HUDEP-2 (cell line): ENCODE data around the gene TMA7.

Experiments used
- DNase-seq, 76 experiments: peaks; one replicate each; lab custom pipeline; 2025; ENCODE audit not compliant: unreplicated experiment in 76 of 76; lab: John Stamatoyannopoulos, UW

The TMA7 gene

DNA sequence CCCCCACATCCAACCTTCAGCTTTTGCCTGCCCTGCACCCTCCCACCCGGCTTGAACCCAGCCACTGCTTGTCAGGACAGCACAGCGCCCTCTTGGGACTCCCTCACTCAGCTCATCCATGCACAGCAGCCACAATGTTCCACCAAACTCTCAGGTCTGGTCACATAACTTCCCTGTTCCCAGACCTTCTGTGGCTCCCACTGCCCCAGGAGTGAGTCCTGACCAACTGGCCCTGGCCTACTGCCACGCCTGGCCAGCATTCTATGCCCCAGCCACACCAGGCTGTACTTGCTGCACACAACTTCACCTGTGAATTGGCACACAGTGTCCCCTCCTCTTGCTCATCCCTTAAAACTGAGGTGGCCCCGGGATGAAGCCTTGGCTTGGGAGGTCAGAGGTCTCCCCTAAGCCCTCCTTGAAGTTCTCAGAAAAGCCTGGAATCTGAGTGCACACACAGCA lies 31.2 kb upstream of the TMA7 start:
- DNase-seq: peak in 3 of 76 experiments; percentile 4 to 13 (median 8)

DNA sequence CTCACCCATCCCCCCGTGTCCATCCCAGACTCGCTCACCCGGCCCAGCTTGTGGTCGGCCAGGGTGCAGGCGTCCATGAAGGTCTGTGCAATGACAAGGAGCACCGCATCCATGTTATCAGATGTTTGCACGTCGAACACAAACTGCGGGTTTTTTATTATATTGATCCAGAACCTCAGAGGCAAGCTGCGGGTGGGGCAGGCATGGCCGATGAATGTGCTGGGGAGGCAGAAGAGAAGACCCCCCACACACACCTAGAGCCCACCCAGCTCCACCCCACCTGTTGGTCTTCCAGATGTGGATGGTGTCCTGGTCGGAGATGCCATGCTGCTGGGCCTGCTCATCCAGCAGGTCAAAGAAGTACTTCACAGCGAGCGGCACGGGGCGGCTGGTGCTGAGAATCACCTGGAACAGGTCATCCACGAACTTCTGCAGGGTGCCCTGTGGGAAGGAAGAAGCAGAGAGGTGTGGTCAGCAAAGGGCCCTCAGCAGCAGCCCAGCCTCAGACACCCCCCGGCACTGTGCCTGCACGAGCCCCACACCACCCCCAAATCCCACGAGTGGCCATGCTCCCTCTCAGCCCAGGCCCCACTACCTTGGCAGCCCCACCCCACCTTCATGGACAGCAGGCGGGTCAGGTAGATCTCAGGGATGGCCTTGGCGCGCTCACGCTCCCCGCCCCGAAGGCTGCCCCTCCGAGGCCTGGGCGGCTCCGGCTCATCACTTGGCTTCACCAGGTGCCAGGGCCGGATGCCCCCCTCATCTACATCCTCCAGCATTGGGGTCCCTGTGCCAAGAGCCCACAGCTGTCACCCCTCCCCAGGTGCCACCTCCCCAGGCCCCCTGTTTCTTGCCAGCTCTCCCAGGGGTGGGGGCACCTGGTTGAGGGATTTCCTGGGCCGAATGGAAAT lies 30.5 kb upstream of the TMA7 start:
- DNase-seq: no peak

DNA sequence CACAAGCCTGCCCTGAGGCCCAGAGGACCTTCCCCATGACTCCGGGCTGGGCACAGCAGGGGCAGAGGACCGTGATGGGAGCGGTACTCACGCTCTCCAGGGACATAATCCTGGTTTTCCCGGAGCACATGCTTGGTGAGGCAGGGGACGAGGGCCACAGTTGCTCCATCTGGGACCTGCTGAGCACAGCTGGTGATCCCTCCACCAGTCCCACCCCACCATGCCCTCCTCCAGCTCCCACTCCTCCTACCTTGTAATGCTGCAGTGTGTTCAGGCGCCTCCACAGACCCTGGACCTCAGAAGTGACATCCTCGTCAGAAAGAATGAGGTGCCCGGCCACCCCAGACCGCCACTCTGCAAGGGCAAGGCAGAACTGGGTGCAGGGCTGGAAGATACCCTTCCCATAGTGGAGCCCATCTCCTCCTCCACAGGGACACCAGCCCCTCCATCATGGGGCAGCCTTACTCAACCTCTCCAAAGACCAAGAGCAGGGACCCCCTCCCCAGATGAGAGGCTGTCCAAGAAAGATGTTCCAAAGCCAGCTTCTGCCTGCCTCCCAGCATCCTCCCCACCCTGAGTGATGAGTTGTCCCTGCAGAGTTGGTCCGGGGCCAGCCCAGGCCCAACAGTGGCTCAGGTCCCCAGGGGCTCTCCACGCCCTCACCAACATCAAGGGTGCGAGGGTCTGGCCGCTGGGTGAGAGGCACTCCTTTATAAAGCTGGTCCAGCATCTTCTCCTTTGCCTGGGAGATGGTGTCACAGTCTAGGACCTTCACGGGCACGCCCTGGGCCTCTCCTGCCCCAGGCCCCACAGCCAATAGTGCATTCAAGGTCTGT lies 29.6 kb upstream of the TMA7 start:
- DNase-seq: no peak

DNA sequence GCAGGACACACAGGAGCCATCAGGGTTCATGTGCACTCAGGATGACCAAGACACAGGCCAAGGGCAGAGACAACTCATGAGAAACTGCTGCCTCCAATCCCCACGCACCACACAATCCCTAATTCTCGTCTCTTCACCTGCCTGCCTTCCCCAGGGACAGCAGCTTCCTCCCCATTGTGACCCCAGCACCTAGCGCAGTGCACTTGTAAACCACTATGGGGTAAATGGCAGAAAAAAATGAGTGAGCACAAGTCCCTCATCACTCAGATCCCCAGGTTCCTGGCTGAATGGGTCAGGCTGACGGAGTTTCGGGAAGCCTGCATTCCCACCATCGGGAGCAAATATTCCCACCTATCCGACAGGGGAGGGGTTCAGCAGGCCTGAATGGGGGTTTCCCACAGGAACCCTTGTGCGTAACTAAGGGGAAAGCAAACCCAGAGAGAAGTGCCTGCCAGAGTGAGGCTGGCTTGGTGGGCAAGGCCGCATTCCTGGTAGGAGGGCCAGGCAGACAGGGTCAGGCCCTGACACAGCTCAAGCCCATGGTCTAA lies 28.9 kb upstream of the TMA7 start:
- no peak for DNase-seq

DNA sequence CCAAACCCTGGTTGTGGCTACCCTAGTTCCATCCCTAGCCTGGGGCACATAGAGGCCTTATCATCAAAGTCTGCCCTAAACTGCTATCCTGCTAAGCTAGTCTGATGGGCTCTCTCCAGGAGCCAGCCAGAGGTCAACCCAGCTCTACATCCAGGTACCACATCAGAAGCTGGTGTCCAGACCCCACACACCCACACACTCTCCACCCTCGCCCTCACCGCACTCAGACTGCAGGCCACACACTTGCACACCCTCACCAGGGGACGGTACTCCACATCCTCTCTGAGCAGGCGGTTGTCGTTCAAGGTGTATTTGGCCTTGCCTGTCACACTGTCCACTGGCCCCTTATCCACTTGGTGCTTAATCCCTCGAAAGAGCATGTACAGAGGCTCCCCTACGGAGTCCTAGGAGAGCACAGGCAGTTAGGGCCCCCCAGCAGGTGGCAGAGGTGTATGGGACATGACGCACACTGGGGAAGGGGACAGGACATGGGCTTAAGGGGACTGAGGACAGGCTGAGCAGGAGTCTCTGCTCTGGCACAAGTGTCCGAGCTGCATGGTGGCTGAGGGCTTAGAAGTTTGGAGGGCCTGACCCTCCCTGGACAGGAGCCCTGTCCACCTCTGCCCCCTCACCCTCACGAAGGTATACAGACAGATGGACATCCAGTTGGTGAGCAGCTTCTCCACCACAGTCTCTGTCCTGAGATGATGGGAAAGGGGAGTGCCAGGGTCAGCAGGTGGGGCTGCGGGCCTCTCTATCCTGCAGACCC lies 28.3 kb upstream of the TMA7 start:
- no peak for DNase-seq

DNA sequence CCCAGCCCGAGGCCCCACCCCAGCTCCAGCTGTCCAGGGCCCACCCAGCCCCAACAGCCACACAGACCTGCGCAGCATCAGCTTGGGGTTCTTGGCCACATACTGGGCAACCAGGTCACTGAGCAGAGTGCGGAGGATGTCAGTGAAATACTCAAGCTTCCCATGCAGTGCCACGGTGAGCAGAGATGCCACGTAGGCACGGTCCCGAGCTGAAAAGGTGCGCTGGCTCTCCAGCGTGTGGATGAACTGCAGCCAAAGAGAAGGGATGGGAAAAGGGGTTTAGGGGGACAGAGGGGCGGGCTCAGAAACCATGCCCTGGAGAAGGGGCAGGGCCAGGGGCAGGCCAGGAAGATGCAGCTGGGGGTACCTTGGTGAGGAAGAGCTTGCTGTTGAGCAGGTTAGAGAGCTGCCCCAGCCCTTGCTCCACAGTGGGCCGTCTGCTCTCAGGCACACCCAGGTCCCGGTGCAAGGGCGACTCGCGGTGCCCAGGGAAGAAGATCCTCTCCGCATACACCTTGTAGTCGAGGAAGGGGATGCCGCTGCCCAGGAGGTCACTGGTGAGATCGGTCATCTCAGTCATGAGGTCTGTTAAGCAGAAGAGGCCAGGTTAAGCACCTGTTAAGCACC lies 27.6 kb upstream of the TMA7 start:
- DNase-seq: no peak

DNA sequence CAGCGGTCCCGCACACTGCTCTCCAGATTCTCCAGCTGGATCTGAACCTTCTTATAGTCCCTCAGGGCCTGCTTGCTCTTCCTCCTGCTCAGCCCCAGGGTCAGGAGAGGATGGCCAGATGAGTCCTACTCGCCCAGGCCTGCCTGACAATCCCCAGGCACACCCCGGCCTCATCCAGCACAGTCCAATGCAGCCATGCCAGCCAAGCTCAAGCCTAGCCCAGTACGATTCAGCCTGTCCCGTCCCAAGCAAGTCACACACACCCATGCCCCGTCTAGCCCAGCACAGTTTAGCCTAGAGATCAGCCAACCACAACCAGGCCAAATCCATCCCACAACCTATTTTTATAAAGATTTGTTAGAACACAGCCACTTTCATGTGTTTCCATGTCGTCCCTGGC lies 27.0 kb upstream of the TMA7 start:
- no peak for DNase-seq

DNA sequence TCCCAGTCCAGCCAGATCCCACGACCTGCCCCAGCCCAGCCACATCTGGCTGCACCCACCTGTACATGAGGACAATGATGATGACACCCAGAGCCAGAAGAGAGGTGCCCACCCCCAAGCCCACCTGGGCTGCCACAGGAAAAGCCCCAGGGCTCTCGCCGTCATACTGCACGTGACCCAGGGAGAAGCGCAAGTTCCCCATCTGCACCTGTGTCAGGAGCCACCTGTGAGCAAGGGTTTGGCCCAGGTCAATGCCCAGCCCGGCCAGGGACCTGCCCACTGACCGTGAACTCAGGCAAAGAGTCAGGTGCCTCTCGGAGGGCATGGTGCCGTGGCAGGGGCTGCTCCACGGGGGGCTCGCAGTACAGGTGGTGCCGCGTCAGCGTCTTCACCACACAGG lies 26.4 kb upstream of the TMA7 start:
- no peak for DNase-seq

DNA sequence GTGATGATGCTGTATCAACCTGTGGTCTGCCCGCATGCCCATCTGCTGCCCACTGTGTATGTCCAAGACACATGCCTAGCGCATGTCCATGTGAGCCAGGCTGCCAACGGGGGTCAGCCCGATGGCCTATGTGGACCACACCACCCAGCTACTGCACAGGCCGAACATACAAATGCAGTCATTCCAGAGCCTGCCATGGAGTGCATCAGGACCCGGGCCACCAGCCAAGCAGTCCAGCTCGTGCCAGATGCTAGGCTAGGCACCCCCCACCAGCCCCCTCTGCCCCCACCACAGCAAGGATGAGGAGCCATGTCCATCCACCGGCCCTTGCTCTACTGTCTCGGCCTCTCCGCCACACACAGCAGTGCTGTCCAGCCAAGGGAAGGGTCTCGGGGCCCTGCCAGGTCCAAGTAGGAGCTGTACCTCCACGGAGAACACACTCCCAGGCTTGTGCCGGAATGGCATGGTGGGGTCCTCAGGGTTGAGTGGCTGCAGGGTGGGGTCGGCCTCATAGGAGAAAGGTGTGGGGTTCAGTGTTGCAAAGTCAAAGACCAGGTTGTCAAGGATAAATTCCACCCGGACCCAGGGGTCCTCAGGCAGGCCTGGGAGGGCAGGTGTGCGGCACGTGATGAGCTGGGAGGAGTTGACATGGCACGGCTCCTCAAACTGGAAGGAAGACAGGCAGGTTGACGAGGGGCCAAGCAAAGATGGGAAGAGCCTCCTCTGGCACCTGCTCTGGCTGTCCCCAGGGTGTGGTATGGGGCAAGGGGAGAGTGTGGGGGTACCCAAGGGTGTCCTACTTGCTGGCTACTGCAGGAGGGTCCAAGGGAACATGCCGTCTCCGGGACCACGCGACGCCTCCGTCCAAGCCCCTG lies 25.4 kb upstream of the TMA7 start:
- DNase-seq: no peak

DNA sequence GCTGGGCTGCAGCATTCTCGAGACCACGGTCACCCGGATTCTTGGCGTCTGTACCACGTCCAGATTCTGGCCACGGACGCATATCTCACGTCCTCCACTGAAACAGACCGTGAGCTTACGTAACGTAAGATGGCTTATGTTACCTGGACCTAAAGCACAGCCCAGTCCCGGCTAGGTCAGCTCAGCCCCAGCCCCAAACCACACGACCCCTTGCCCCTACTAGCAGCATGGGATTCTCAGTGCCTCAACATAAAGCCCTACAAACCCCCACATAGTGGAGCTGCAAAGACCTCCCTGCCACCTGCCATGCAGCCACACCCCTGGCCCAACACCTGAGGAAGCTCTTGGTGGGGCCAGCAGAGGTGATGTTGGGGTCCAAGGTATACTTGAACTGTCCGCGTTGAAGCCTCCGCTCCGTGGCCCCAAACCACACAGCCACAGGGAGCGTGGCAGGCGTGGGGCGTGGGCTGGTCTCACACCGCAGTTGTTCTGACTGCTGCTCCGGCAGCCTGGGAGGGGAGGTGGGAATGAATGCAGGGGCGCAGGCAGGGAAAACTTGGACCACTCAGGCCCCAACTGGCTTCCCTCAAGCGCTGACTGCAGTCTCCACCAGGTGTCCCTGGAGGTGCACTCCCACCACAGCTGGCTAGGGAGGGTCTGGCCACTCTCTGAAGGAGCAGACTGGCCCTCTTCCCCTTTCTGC lies 24.7 kb upstream of the TMA7 start:
- no peak for DNase-seq

DNA sequence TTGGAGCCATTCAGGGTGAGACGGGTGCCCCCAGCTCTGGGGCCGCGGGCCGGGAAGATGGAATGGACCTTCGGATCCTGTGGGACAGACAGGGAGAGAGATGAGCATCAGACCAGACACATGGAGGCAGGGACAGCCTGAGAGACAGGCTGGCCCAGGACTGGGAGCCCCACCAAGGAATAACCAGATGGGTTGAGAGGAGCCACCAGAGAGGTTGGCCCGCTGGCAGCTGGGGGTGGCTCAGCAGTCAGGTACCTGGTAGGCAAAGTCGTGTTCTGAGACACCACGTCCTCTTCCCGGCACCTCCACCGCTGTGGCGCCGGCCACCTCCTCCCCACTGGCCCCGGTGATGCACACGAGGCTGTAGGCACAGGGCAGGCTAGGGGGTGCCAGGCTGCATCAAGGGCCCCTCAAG lies 24.0 kb upstream of the TMA7 start:
- DNase-seq: no peak

DNA sequence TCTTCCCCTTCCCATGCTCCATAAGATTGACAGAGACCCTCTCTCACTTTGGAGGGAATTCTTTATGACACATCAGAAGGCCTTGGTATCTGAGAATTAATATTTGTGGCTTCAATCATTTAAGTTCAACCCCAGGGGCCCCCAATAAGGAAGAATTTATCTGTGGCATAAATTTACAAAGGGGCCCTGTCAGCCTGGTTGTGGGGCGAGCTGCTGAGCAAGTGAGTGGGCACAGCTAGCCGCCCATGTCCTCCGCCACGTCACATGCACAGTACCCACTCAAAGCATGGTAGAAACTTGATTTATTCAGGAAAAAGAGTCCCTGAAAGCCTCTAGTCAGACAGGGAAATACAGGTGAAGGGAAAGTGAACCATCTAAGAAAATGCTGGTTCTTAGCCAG lies 23.5 kb upstream of the TMA7 start:
- no peak for DNase-seq

DNA sequence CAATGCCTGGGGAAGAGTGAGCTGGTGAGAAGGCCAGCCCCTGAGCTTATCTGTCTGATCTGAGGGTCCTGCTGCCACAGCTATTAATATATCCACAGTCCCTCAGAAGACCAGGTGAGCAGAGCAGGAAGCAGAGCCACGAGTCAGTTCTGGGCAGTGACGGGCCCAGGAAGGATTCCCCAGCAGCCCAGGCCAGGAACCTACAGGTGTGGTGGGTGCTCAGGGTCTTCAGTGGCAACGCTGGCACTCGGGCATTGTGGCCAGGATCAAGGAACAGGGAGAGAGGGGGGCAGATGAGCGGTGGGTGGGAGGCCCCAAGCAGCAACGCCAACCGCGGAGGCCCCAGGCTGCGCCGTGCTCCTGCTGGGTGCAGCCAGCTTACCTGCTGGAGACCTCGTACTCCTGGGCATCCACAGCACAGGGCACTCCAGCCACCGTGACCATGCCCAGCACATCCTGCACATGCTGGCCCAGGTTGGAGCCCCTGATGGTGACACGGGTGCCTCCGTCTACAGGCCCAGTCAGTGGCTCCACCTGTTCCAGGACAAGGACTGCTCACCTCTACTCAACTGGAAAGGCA lies 22.4 kb upstream of the TMA7 start:
- no peak for DNase-seq

DNA sequence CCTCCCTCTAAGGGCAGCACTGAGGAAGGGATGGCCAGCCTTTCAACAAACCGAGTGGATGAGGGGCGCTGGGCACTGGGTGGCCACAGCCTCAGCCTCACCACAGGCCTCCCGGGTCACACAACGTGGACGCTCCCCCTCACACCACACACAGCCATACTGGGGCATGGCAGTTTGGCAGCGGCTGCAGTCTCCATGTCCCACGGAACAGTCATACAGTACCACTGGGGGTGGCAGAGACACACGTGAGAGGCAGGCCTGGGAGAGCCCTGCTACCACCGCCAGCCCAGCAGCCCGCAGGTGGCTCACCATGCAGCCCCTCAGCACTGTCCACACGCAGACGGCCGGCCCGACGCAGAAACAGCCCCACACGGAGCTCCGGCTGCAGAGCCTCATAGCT lies 21.9 kb upstream of the TMA7 start:
- DNase-seq: no peak

DNA sequence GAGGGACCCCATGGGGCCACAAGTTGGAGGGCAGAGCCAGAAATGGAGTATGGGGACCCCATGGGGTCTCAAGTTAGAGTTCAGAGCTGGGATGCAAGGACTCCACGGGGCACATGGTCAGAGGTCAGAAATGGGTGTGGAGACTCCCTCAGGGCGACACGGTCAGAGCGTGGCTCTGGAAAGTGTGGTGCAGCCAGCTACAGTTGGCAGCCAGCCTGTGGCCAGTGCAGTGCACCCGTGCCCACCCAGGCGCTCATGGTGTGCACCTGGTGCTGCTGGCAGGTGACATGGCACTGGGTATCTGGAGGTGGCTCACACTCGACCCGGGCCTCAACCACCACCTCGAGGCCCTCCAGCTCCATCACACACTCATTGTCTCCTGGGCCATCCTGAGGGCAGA lies 21.4 kb upstream of the TMA7 start:
- DNase-seq: no peak

DNA sequence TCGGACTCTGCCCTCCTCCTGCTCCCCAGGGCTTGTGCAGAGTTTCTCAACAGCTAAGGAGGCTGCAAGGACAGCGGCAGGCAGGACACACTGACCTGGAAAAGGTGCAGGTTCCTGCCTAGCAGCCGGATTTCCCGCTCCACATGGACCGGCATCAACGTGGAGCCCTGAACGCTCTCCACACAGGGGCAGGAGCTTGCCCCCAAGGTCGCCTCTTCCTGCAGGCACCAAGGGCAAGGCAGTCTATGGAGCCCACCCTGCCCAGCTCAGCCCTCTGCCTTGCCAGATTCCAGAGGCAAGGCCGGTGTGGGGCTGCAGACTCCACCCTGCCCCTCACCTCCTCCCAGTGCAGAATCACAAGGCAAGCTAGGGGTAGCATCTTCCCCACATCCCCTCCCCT lies 20.9 kb upstream of the TMA7 start:
- no peak for DNase-seq

DNA sequence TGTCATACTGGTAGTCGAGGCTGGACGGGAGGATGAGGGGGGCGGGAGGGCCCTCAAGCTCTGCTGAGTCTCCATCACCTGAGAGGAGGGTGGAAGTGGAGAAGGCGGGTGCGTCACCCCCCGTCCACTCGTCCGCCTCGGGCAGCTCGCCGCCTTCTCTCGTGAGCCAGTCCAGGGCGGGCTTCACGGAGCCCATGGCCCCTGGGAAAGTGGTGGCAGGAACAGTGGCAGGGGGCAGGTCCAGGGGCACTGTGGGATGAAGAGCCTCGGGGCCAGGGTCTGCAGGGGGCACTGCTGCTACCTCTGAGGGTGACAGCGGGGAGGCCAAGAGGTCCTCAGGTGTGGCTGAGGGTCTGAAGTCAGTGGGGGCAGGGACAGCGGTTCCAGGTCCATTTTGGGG lies 20.5 kb upstream of the TMA7 start:
- no peak for DNase-seq

DNA sequence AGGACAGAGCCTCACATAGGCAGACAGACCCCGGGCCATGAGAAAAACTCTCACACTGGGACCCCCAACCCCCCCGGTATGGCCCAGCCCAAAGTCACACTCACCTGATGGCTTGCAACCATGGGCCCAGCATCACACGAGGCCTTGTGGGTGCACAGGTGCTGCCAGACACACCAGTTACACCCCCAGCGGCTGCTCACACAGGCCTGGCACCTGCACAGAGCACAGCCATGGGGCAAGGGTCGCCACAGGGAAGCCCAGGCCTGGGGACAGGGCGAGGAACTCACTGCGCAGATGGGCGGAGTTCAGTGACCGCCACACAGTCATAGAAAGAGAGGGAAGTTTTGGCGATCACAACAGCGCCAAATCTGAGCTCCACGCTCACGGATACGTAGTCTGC lies 19.5 kb upstream of the TMA7 start:
- DNase-seq: no peak
